Activated B cell treated with CpG ODN at 0.5 μM for 24 hours (primary cell): Measurements from ENCODE around the gene AKT2. TPM values are rescaled to one million over a fixed set of nuclear protein-coding genes. Genes with fewer than 3 reads are reported as not detected.

Source experiments
- ATAC-seq: fragments of 200-7000 bp; cut with Tn5 transposase; one replicate; pipeline ENCODE4 v1.10.0; 2021; ENCODE audit warnings: low read depth, mild to moderate bottlenecking, moderate library complexity
- CTCF ChIA-PET: fragments of 350-600 bp; sonication (Branson Sonifier 250); formaldehyde crosslinking; loops from one replicate; lab custom pipeline; 2021; ENCODE audit warnings: antibody characterized with exemption; lab: Charles Lee
- POLR2A ChIA-PET: fragments of 350-600 bp; sonication (Branson Sonifier 250); formaldehyde crosslinking; loops from one replicate; lab custom pipeline; 2021; ENCODE audit warnings: antibody characterized with exemption; lab: Charles Lee
- DNase-seq: peaks from one replicate; pipeline ENCODE4 v3.0.0; 2022
- H3K27ac Mint-ChIP-seq: one replicate; pipeline ENCODE4 v1.8.0; 2020; ENCODE audit warnings: mixed read lengths
- H3K27me3 Mint-ChIP-seq: one replicate; pipeline ENCODE4 v1.8.0; 2021; ENCODE audit warnings: mixed read lengths
- H3K36me3 Mint-ChIP-seq: one replicate; pipeline ENCODE4 v1.8.0; 2021; ENCODE audit warnings: low read depth, mixed read lengths
- H3K4me1 Mint-ChIP-seq: one replicate; pipeline ENCODE4 v1.8.0; 2021; ENCODE audit warnings: mixed read lengths
- H3K4me3 Mint-ChIP-seq: one replicate; pipeline ENCODE4 v1.8.0; 2020; ENCODE audit warnings: mild to moderate bottlenecking, mixed read lengths
- H3K9me3 Mint-ChIP-seq: one replicate; pipeline ENCODE4 v1.8.0; 2020; ENCODE audit warnings: mixed read lengths
- CTCF ChIP-seq: fragments of 200-600 bp; IDR thresholded peaks from one replicate; pipeline ENCODE4 v1.8.0; 2022; ENCODE audit warnings: antibody characterized with exemption, mild to moderate bottlenecking
- intact Hi-C: fragments of 100-400 bp; cut with micrococcal nuclease; formaldehyde crosslinking; loops from one replicate; pipeline ENCODE4 v1.15.1; 2024
- total RNA-seq: library from RNA; stranded (reverse); gene quantifications from 2 replicates; pipeline ENCODE4 v1.2.3, GENCODE V29; 2022

Gene AKT2
- total RNA-seq, 1 donor from 2014 or later: 176 TPM

- CTCF ChIA-PET: no interaction called here
Measured at GRCh38 chr19:40205760-40206159, 79.4 kb downstream of the AKT2 start.

GRCh38 chr19:40204381-40204780 is 80.8 kb downstream of the AKT2 start:
- Mint-ChIP-seq H3K36me3 (peaks cover 36% of the 10 kb centered on the region), H3K4me3 (no peak overlapping the region), H3K4me1 (no peaks in the 10 kb centered on the region), H3K27ac (no peak overlapping the region), H3K9me3 (no peaks in the 10 kb centered on the region), H3K27me3 (no peaks in the 10 kb centered on the region)
- DNase-seq (no peak), ATAC-seq (no peak)
- POLR2A ChIA-PET: no interaction called here
- CTCF ChIA-PET: no interaction called here
- TF ChIP-seq CTCF: no peak
- intact Hi-C loops: no loop called here

More at GRCh38 chr19:40205760-40206159, 79.4 kb downstream of the AKT2 start:
- no peak overlapping the region for H3K27ac Mint-ChIP-seq
- no peak for ATAC-seq
- no peak for DNase-seq
- no peaks in the 10 kb centered on the region for H3K4me1 Mint-ChIP-seq
- POLR2A ChIA-PET: interaction anchor here (0.6 to 1.3 kb wide), 2 partner anchors 15 to 19 kb away, joined by 3 to 5 read pairs; partner anchors contain the start of gene MAP3K10
- TF ChIP-seq CTCF: no peak
- no peaks in the 10 kb centered on the region for H3K9me3 Mint-ChIP-seq
- intact Hi-C loops: no loop called here
- no peaks in the 10 kb centered on the region for H3K27me3 Mint-ChIP-seq
- peaks cover 45% of the 10 kb centered on the region for H3K36me3 Mint-ChIP-seq
- no peak overlapping the region for H3K4me3 Mint-ChIP-seq

GRCh38 chr19:40200341-40201099 is 84.6 kb downstream of the AKT2 start:
- H3K36me3 Mint-ChIP-seq: peaks cover 34% of the 10 kb centered on the region
- H3K27ac Mint-ChIP-seq: no peak overlapping the region
- CTCF ChIA-PET: no interaction called here
- intact Hi-C loops: no loop called here
- H3K4me1 Mint-ChIP-seq: no peaks in the 10 kb centered on the region
- DNase-seq (no peak), ATAC-seq (no peak)
- no peaks in the 10 kb centered on the region for H3K27me3 Mint-ChIP-seq
- no peak for TF ChIP-seq CTCF
- H3K4me3 Mint-ChIP-seq: no peak overlapping the region
- POLR2A ChIA-PET: no interaction called here
- no peaks in the 10 kb centered on the region for H3K9me3 Mint-ChIP-seq

- DNase-seq: no peak
- Mint-ChIP-seq H3K27me3 (no peaks in the 10 kb centered on the region), H3K27ac (no peak overlapping the region), H3K36me3 (peaks cover 19% of the 10 kb centered on the region), H3K9me3 (no peaks in the 10 kb centered on the region), H3K4me3 (no peak overlapping the region), H3K4me1 (peaks cover 8% of the 10 kb centered on the region)
- intact Hi-C loops: no loop called here
- TF ChIP-seq CTCF: no peak
- CTCF ChIA-PET: no interaction called here
- ATAC-seq: no peak
- POLR2A ChIA-PET: no interaction called here
Measured at GRCh38 chr19:40198272-40198990, 86.7 kb downstream of the AKT2 start.

- POLR2A ChIA-PET: no interaction called here
- no peak for TF ChIP-seq CTCF
- H3K27me3 Mint-ChIP-seq: no peaks in the 10 kb centered on the region
- H3K4me3 Mint-ChIP-seq: no peak overlapping the region
- intact Hi-C loops: no loop called here
- peaks cover 31% of the 10 kb centered on the region for H3K4me1 Mint-ChIP-seq
- H3K27ac Mint-ChIP-seq: no peak overlapping the region
- CTCF ChIA-PET: no interaction called here
- ATAC-seq (no peak), DNase-seq (no peak)
- H3K9me3 Mint-ChIP-seq: no peaks in the 10 kb centered on the region
- peaks cover 5% of the 10 kb centered on the region for H3K36me3 Mint-ChIP-seq
Measured at GRCh38 chr19:40193587-40193849, 91.6 kb downstream of the AKT2 start.
